Stimulated activated CD4-positive, alpha-beta T cell treated with anti-CD3 and anti-CD28 coated beads, Interleukin-1b, Interleukin-23, amount 100 ng/mL, for 4 hours (primary cell): ENCODE measurements around the gene CENPX.

ENCODE experiments used
- DNase-seq, 2 donors: peaks; one replicate each; pipeline ENCODE4 v3.0.0-alpha.2; 2020; ENCODE audit warnings: low read depth in 2 of 2

The CENPX gene

DNA sequence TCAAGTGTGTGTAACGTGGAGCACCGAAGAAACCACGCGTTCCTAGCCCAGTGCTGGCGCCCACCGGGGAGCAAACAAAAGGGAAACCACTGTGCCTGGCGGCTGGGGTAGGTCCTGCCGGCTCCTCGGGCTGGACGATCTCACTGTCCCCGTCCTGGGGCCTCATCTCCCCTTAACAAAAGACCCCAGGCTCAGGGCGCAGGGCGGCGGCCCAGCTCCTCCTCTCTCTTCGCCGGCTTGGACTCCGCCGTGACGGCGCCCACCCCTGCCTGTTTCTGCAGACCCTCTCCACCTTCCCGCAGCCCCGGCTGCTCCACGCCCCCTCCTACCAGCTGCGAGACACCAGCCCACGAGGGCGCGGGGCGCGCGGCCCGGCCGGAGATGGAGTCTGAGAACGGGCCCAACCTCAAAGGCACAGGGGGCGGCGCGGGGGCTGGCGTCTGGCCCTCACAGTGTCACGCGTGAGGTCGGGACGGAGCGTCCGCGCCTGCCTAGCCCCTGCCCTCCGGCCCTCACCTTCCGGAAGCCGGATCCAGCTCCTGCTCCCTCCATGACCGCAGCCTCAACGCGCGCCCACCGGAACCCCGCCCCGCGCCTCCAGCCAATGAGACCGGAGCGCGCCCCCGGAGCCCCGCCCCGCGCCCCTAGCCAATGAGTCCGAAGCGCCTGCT is at the start of gene CENPX:
Gene CENPX, minus strand, starts transcription at position 569 of the 671 bp plus-strand sequence. Its CDS starts 17 bp downstream, at position 552.
- no peak for DNase-seq

DNA sequence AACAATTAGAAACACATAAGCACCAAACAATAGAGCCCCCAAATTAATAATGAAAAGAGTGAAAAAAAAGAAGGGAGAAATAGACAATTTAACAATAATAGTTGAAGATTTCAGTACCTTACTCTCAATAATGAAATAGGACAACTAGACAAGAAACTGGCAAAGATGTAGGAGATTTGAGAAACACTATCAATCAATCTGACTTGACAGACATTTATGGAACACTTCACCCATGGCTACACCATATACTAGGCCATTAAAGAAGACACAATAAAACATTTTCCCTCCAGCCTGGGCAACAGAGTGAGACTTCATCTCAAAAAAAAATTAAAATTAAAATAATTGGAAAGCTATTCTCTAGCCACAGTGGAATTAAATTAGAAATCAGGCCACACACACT is 47.9 kb upstream of the CENPX start:
- no peak for DNase-seq

DNA sequence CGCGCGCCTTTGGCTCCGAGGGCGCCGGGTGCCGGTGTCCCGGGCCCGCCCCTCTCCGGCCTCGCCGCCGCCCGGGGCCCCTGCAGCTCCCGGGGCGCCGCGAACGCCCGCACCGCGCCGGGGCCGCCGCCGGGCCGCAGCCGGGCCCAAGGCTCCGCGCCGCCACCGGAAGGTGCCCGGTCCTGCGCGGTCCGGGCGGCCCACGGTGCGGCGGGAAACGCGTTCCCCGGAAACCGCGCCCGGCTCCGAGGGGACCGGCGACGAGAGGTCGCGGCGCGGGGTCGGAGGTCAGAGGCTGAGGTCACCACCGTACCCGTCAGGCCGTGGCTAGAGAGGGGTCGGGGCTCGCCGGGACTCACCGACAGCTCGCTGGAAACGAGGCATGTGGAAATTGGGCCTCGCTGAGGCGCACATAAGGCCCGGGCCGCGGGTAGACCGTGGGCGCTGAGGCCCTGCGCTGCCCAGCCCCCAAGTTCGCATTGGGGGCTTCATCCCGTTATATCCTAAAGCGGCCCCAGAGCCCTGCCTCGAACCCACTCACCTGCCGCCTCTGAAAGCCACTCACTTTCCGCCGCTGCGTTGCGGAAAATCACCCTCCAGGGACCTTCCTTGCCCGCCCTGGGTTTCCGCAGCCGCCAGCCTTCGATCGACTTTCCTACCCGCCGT is 43.1 kb upstream of the CENPX start, which contains the start of gene DUS1L:
Gene DUS1L, minus strand, starts transcription at position 167 of the 666 bp plus-strand sequence. CDS start 745 bp downstream, outside the sequence.
- DNase-seq, result peak; percentile 69

DNA sequence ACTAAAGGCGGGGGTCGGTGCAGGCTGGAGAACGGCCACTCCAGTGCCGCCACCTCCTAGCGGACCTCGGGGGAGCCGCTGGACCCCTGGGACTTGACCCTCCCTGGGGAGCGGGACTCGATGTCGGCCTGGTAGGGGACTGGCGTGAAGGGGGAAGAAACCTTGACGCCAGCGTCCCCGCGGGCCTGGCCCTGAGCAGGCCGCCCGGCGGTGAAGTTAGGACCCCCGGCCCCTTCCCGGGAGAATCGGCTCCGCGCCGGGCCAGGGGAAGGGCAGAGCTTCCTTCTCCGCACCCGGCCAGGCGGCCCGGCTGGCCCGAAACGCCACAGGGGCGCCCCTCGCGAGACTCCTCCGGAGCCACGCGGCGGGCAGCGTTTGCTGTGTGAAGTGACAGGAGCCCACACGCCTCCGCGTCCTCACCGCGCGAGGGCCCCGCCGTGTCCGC is 42.5 kb upstream of the CENPX start:
- DNase-seq, result peak in 1 of 2 donors; percentile 10

DNA sequence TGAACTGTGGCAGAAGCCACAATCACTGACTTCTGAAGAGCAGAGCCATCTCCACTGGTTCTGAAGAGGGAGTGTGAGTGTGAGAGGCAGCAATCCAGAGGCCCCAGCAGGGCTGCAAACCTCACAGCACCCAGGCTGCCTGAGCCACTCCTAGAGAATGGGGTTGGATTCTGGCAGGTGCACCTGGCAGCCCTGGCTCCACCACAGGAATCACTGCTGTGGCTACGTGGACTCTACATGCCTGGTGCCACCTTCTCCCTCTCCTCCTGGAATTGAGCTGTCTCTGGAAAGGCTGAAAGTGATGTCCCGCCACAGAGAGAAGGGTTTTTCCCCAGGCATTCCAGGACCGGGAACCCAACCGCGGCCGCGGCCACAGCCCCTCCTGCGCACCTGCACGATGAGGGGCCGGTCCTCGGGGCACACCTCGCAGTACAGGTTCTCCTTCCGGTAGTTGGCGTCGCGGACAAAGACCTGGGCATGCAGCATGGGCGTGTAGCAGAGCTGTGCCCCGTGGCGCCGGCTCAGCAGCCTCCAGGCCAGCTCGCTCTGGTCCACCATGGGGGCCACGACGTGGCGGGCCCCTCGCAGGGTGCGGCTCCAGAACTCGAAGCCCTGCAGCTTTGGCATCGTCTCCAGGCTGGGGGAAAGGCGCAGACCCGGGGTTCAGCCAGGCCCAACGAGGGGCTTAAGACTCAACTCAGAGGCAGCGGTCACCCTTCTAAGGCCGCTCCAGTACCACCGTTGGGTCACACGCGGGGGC is 41.9 kb upstream of the CENPX start:
- no peak for DNase-seq

DNA sequence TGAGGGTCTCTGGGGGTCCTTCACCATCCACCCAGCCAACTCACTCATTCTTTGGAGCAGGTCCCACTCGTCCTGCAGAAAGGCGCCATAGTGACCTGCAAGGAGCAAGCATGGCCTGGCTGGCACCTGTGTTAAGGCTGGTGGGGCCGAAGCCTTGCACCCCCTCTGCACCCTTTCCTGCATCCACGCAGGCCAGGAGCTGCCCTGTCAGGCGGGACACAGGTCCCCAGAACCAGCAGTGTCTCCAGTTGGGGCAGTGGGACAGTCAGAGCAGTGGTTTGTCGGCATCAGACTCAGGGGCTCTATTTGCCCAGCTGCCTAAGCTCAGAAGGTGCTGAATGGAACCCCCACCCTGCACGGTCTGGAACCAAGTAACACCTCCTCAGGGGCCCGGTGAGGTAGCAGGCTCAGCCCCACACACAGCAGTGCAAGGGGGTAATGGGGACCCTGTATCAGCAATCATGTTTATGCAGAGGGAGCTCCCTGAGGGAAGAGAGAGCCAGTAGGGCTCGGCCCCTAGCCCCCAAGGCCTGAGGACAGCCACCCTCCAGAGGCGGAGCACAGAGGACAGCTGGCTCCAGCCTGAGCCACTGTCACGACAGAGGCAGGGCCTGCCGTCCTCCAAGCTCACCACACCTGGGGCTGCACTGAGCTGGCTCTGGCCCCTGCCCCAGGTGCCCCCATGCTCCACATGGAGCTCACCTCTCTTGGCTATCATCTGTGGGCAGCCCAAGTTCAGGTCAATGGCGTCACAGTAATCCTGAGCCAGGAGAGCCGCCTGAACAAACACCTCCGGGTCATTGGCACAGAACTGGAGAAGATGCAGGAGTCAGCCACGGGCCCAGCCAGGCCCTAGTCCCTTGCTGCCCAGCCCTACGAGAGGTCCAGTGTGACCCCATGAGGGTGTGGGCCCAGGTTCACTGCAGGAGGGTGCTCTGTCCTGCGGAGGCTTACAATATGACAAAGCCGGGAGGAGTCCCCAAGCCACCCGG is 41.0 kb upstream of the CENPX start:
- DNase-seq, result no peak

DNA sequence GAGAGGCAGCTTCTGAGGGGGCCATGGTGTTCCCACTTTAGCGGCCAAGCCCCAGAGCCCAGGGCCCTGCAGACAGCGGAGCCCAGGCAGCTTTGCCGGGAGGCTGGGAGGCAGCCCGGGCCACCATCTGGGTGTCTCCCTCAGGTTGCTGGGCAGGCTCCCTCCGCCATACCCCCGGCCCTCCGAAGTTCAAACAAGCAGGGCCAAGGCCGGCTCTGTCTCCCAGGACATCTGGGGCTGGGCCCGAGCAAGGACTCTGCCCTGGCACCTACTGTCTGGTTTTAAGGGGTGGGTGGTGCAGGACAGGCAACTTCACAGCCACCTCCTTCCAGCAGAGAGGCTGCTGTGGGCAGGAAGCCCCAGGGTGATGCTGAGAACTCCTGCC is 40.3 kb upstream of the CENPX start:
- no peak for DNase-seq

DNA sequence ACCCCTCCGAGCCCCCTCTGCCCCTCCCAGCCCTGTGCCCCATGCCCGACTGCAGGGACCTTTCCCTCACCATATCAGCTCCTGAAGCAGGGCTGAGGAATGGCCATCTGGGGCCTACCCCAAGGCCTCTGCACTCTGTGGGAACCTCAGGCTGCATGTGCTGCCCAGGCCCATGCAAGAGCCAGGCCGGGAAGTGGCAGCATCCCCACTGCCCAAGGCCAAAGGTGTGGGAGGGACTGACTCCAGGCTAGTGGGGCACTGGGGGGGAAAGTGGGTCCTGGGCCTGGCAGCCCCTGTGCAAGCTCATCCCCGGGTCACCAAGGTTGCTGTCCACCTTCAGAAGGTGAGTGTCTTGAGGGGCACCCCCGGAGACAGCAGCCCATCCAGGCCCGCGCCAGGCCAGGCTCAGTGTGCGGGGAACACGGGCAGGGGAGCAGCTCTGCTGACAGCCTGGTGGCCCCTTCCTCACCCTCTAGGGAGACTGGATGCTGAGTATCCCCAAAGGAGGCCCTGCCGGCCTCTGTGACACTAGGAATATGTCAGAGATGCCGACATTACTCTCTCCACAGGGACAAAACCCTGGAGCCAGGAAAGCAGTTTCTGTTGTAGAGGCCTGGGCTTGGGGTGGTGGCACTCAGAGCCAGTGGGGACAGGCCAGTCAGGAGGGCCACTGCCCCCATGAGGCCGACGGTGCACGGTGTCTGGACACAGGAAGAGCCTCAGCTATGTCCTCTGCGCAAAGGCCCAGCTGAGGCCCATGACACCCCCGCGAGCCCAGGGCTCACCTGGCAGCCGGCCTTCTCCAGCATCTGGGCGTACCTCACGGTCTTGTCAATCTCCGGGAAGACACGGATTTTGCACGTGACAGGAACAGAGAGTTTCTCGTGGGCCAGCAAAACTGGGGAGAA is 39.7 kb upstream of the CENPX start:
- DNase-seq, result no peak

DNA sequence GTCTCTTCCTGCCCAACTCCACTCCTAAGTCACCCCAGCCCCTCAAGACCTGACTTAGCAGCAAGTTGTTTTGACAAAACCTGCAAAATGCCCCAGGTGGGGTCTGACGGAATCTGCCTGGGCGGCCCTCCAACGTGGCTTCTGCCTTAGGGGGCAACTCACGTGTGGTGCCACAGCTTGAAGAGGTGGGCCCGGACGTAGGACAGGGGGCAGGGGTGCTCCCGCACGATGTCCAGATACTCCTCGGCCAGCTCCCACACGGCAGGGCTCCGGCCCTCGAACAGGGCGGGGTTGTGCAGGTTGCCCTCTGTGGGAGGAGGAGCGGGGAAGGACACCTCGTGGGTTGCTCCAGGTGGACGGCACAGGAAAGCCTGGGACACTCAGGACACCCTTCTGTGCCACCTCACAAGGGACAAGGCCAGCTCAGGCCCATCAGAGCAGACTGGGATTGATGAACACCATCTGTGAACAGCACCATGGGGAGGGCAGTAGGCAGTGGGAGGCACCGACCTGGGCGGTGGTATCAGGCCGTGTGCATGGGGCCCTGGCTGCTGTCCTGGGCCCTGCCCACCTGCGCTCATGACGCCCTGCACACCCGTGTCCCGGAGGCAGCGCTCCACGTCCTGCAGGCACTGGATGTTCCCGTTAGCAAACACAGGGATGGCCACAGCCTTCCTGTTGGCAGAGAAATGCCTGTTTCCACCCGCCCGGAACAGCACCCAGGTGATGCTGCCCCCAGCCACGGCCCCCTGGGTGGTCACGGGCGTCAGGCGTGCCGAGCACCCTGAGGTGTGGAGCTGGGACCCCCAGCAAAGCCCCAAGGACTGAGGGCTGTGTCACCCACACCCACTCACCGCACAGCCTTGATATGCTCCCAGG is 38.6 kb upstream of the CENPX start:
- DNase-seq, result no peak

DNA sequence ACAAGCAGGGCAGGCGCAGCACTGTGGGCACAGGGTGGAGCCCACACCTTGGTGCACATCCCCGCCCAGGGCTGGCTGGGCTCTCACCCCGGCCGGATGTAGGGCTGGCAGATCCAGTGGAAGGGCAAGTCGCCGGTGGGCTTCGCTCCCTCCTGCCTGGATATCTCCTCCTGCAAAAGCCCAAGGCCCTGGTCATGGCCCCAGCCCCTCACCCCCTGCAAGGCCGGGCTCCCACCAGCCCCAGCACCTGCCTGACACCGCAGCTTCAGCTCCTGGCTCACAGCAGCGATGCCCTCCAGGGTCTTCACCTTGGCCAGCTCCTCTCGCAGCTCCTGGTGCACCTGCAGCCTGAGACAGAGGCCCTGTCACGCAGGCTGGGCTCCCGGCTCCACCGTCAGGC is 37.9 kb upstream of the CENPX start:
- DNase-seq, result no peak

DNA sequence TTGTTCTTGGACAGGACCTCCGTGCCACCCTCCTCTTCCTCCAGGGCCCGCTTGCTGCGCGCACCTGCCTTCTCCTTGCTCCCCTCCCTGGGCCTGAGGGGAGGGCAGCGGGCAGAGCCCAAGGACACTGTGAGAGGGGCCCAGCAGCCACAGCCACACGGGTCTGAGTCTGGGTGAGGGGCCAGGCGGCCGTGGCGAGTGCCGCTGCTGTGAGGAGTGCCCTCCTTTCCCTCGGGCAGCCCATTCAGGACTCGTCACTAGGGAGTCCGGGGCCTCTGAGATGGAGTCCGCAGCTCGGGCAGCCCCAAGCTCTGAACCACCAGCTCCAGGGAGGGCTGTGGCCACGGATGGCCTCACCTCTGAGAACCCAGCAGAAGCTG is 37.3 kb upstream of the CENPX start:
- DNase-seq, result no peak

DNA sequence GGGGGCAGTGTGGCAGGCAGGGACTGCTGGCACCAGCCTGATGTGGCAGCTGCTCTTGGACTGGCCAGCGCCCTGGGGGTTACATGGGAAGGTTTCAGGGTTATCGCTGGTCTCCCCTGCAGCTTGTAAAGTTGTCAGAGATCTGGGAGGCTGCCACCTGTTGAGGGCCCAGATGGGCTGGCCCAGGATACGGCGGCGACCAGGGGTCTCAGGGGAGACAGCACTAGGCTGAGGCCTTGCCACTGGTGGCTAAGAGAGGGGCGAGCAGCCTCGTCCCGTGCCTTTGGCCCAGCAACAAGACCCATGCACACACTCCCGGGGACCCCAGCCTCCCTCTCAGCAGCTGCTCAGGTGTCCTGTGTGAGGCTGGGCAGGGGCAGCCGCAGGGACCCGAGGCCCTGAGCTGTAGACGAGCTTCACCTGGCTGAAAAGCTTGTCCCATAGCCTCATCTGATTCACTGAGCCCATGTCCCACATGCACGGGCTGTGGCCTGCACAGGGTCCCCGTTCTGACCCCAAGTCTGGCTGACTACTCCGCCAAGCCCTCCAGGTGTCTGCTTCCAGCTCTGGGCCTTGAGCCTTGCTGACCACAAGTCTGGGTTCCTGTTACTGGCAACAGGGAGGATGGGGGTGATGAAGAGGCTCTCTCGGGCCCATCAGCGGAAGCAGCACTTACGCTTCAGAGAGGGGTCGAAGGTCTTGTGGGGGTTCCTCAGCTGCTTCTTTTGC is 36.8 kb upstream of the CENPX start:
- no peak for DNase-seq

DNA sequence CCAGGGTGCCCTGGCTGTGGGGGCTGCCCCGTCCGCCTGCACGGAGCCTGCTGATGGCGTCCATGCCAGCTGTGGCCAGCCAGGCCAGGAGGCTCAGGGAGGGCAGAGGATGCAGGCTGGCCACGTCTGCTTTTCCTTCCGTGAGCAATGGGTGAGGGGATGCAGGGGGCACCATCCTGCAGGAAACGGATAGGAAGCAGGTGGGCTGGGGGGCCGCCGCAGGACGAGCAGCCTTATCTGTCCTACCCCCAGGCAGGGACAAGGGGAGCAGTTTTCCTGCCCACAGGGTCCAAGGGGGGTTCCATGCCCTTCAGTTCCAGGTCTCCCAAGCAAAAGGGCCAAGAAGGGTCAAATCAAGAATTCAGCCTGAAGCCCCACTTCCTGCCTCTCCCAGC is 36.2 kb upstream of the CENPX start:
- no peak for DNase-seq

DNA sequence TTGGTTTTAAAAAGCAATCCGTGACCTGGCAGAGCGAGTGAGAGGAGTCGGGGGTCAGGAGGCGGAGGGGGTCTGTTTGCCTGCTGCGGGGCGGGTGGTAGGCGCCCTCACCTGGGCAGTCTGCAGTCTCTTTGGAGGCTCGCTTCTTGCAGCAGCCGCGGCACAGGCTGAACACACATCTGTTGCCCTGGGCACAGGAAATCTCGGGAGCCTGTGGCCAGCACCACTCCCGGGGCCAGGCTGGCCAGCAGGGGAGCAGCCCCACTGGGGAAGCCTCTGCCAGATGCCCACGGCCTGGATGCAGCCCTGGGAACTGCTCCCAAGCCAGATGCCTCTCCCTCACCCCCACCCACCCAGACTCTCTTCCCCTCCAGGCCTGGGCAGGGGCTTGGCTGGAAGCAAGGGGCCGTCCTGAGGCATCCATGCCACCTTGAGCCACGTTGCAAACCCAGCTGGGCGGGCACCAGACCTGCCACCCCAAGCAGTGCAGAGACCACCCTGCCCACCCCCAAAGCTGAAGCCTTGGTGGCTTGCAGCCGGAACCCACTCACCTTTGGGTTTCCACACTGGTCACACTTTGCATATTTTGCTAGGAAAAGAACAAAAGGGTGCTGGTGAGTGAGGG is 35.7 kb upstream of the CENPX start:
- DNase-seq, result no peak

DNA sequence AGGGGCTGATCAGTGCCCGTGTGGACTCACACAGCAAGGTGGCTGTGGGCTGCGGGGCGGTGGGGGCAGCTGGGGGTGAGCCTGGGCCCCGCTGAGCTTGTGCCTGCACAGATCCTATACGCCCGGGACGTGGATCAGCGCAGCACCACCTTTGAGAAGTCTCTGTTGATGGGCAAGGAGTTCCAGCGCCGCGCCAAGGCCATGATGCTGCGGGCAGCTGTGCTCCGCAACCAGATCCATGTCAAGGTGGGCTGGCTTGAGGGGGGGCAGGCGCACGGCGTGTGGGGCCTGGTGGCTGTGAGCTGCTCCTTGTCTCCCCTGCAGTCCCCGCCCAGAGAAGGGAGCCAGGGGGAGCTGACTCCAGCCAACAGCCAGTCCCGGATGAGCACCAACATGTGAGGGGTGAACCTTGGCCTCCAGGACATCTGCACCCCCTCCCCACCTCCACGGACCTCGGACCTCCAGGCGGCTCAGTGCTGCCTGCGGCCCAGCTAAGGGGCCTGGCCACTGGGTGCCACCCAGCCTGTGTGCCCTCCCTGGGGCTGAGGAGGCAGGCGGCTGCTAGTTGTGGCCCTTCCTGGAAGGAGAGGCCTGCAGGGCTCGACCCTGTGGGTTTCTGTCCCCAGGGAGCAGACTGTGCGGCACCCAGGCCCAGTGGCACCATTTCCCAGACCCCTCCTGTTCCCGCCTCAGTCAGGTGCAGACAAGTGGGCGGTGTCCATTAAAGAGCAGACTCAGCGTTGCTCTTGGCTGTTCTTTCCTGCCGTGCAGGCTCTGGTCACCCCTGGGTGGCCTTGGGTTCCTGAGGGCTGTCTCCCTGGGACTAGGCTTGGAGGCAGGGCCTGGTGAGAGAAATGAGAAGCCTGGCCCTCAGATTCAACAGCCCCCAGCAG is 34.3 kb upstream of the CENPX start:
- no peak for DNase-seq

DNA sequence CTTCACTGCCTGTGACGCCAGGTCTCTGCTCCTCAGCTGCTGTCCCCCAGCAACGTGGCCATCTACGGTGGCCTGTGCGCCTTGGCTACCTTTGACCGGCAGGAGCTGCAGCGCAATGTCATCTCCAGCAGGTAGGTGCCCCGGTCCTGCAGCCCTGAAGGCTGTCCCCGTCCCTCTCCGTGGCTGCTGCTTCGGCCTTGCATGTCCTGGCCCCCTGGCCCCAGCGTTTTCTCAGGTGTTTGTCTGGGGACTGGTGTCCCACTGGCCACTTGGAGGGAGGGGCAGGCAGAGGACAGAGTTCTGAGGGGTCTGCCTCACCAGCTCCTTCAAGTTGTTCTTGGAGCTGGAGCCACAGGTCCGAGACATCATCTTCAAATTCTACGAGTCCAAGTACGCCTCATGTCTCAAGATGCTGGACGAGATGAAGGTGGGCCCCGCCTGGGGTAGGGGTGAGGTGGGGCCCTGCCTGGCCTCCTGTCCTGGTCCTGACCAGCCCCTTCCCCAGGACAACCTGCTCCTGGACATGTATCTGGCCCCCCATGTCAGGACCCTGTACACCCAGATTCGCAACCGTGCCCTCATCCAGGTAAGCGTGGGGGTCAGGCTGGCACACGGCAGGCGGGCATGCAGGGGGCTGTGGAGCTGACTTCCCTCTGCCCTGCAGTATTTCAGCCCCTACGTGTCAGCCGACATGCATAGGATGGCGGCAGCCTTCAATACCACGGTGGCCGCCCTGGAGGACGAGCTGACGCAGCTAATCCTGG is 33.5 kb upstream of the CENPX start:
- DNase-seq, result no peak
